Testis (tissue), 2 donors: ENCODE measurements around the gene PRM2.

Experiments
- POLR2A ChIP-seq: fragments of 450-650 bp; IDR thresholded peaks from one replicate; pipeline ENCODE4 v1.6.1; 2017; ENCODE audit warnings: antibody characterized with exemption, mild to moderate bottlenecking, moderate library complexity
- TF ChIP-seq, protein P1 (sequence below), 3 experiments: fragments of 450-650 bp in 2 of 3; fragments of 200-600 bp in 1 of 3; sonication (generic) in 1 of 3; IDR thresholded peaks; one replicate each; pipeline ENCODE4 v1.5.1; 2016 to 2019; ENCODE audit warnings: antibody characterized with exemption in 3 of 3, mild to moderate bottlenecking in 2 of 3, moderate library complexity in 1 of 3

DNA sequence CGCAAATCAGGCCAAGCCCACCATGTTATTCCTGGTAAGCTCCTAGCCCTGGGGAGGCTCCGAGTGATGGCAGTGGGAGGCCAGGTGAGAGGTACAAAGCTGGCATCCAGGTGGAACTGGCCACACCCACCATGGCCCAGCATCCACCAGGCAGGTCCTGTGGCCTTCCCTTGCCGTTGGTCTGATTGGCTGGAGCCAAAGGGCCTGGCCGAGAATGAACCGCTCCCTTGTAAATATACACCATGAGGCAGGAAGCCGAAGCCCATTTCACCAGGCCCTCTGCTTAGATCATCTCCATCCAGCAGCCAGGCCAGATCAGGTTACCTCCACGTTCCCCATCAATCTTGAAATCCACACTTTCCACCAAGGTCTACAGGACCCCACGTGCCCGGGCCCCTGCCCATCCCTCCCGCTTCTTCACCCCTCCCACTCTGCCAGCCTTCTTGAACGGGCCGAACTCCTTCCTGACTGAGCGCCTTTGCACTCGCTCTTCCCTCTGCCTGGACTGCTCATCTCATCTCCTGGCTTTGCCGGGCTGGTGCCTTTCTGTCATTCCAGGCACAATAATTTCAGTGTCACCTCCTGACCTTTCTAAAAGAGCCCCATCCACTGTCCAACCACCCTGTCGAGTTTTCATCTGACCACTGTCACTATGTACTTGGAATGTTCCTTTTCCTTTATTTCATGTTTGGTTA lies 26.0 kb downstream of the PRM2 start:
- TF ChIP-seq, protein P1, sequence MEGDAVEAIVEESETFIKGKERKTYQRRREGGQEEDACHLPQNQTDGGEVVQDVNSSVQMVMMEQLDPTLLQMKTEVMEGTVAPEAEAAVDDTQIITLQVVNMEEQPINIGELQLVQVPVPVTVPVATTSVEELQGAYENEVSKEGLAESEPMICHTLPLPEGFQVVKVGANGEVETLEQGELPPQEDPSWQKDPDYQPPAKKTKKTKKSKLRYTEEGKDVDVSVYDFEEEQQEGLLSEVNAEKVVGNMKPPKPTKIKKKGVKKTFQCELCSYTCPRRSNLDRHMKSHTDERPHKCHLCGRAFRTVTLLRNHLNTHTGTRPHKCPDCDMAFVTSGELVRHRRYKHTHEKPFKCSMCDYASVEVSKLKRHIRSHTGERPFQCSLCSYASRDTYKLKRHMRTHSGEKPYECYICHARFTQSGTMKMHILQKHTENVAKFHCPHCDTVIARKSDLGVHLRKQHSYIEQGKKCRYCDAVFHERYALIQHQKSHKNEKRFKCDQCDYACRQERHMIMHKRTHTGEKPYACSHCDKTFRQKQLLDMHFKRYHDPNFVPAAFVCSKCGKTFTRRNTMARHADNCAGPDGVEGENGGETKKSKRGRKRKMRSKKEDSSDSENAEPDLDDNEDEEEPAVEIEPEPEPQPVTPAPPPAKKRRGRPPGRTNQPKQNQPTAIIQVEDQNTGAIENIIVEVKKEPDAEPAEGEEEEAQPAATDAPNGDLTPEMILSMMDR (IDR thresholded peaks at IDR 0.05): no peak
- TF ChIP-seq POLR2A: no peak
